Kasumi-1 (cell line): ENCODE results near the gene PERCC1.
"Not testable (repeated sequence)": the region's sequence is repeated elsewhere in the genome, so short reads cannot be mapped to it uniquely, and the experiment has no call there.

Experiments
- DNase-seq, 2 experiments: peaks; one replicate each; lab custom pipeline; 2025; lab: John Stamatoyannopoulos, UW

Gene PERCC1

GRCh38 chr16:1469141-1469540 lies 38.3 kb downstream of the PERCC1 start:
- not testable (repeated sequence) for DNase-seq

GRCh38 chr16:1469693-1470201 lies 38.9 kb downstream of the PERCC1 start:
- DNase-seq: peak; percentile 53 to 59

DNA sequence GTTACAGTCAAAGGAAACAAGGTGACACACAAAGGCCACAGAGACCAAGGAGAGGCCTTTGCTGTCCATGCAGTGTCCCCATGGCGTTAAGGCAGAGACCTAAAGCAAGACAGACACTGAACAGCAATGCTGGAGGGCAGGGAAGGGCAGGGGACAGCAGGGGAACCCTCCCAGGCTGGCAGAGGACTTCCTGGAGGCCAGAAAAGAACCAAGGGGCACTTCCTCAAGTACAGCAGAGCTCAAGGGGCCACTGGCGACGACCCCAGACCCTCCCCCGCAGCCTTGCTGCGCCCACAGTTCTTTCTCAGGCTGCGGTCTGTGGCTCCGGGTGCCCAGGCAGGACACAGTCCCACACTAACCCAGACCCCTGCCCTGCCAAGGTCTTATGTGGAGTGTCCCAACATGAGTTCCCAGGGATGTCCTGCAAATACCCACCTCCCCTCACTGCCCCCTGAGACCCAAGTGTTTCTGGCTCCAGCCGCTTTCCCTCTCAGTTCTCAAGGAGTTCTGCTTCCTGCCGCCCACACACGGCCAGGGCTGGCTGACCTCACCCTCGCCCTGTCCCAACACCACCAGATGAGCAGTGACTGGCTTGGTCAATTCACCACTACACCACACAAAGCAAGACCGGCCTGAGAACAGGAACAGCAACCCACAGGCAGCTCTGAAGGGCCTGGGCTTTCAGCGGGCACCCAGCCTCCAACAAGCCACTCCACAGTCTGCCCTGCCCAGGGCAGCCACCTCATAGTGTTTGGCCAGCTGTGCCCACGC lies 39.8 kb downstream of the PERCC1 start:
- no peak for DNase-seq

DNA sequence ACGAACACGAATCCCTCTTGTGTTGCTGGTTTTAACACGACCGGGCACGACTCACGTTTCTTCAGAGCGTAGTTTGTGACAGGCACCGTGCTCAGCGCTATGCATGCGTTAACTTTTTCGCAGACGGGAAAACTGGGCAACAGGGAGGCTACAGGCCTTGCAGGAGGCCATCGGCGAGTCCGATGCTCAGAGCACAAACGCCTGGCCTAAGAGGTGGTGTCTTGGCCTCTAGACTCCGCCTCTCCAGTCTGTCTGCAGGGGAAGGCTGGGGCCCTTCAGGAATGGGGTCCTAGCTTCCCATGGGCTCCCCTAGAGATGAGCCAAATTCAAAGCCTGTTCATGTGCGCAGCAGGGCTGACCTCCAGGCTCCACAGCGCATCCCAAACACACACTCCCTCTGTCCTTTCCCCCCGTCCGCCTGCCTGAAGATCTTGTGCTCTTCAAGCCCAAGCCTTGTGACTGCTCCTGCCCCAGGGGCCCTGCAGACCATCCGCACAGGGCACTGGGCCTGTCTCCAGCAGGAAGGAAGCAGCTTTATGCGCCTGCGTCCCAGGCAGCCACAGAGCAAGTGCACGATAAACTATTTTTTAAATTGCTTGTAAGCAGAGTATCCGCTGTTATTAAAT lies 40.8 kb downstream of the PERCC1 start:
- DNase-seq: peak in 1 of 2 experiments; percentile 26

DNA sequence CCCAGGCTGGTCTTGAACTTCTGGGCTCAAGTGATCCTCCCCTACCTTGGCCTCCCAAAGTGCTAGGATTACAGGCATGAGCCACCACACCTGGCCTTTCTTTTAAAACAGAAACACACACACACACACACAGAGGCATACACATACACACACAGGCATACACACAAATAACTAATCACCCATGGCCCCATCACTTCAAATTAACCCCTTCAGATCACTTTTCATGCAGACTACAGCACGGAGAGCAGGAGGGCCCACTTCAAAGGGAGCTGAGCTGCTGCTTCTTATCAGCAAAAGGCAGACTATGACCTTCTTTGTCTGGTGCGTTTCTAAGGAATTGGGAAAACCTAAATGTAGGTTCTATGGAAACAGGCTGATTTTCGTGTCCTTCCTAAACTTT lies 42.1 kb downstream of the PERCC1 start:
- DNase-seq: no peak

DNA sequence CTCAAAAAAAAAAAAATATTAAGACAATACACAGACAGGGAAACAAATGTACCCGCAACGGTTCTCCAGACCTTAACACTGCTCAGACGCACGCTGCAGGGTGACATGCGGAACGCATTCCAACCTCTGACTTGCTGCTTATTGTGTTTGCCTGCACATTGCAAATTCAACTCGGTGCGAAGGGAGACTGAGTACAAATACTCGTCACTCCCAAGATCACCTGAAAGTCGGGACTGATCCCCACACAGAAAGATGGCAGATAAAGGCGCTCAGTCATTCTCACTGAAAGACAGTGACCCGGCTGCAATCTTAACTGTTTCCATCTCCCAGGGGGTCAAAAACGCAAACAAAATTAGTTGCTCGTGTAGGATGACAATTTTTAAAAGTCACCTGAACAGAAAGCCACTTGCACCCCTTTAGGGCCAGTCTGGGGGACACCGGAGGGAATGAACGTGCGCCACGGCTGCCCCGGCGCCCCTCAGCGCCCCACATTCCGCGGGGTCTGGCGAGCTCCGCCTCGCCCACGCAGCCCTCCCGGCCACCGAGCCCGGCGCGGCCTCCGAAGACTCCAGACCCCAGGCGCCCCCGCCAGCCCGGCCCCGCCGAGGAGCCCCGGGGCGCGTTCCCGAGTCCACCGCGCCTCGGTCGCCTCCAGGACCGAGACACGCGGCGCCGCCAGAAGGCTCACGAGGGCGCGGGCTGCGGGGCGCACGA lies 43.4 kb downstream of the PERCC1 start:
- no peak for DNase-seq

DNA sequence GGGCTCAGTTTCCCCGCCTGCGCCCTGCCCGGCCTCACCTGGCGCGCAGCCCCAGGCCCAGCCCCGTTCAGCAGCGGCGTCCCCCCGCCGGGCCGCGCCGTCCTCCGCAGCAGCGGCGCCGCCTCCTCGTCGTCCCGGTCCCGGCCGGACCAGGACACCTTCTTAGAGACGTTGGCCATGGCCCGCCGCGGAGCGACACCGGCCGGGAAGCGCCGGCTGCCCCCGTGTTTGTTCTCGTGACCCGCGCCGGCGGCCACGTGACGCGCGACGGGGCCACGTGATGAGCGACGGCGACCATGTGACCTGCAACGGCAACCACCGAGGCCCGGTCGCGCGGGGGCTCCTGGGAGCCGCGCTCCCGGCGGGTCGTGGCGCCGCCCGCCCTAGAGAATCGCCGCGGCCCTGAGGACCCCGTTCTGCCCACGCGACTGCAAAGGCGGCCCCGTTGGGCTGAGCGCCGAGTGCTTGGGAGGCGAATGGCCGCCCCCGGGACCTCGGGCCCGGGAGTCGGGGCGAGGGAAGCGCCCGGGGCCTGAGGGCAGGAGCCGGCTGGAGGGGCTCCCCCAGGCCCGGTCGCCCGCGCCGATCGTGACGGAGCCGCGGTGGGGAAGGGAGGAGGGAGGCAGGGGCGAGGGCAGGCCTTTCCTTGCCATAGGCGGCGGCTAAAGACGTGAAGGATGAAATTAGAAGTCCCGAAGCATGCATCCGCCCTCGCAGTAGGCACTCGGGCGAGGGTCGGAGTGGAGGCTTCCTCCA lies 44.1 kb downstream of the PERCC1 start, which contains the start of gene CLCN7:
TSS of gene CLCN7 (minus strand) at position 233 of the 756 bp plus-strand sequence. CDS start at position 179, 54 bp downstream.
- DNase-seq: peak; percentile 28 to 42

DNA sequence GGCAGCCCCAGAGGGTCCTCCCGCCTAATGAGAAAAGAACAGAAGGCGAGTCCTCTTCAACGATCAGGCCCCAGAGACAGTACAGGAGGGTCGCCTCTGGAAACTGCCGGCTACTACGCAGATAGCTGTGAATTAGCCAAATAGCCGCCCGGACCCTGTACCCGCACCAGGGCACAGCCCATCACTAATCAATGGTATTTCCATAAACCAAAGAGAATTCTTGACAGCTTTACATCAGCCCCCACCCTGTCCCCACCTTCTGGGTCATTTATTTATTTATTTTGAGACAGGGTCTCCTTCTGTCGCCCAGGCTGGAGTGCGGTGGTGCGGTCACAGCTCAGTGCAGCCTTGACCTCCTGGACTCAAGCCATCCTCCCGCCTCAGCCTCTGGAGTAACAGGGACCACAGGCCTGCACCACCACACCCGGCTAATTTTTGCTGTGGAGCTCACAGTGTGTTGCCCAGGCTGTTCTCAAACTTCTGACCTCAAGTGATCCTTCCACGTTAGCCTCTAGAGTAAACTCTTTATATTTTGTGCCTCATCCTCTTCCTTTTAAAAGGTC lies 44.8 kb downstream of the PERCC1 start:
- no peak for DNase-seq

- DNase-seq: no peak
Observed at GRCh38 chr16:1477033-1477432, 46.2 kb downstream of the PERCC1 start.

DNA sequence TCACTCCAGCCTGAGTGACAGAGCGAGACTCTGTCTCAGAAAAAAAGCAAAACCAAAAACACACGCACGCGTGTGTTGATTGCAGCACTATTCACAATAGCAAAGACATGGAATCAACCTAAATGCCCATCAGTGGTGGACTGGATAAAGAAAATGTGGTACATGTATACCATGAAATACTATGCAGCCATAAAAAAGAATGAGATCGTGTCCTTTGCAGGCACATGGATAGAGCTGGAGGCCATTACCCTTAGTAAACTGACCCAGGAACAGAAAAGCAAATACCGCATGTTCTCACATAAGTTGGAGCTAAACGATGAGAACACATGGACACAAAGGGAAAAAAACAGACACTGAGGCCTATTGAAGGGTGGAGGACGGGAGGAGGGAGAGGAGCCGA lies 48.1 kb downstream of the PERCC1 start:
- not testable (repeated sequence) for DNase-seq

DNA sequence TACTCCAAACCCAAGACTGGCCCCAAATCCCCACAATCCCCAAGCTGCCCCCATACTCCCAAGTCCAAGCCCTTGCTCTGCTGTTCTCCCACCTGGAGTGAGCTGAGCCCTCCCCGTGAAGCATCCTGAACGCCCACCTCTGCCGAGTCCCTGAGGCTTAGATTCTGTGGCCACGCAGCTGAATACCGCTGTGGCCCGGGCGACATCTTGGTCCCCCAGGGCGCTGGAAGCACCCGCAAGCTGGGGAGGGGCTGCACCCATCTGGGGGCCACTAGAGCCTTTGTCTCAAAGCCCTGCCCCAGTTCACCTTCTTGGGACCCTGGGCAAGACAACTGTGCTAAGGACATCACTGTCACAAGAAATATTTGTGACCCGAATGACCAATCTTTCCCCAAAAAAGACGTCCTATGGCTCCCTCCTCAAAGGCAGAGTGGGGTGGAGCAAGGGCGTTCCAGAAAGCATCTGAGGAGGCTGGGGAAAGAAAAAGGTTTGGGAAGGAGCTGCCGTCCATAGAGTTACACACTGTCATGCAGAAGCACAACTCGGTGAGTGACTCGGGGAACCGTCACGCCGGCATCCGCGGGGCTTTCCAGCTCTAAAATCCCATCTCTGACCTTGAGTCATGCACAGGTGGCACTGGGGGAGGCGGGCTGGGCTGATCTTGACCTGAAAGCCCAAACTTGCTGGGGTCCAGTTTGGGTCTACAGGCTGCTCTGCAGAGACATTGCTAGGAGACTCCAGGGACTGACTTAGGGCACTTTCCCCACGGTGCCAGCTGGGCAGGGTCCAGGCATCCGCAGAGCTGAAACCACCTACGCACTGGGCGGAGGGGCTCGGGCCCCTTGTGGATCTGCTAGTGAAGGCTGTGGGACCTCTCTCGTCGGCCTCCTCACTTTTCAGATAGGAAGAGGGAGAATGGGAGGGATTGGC lies 51.3 kb downstream of the PERCC1 start:
- no peak for DNase-seq
